VCaP (cell line): Measurements from ENCODE around the gene NSMCE1.

Experiments
- H3K27ac ChIP-seq: fragments of 450-650 bp; 2 replicates; pipeline ENCODE4 v1.5.1; 2017
- CTCF ChIP-seq: fragments of 450-650 bp; conservative IDR thresholded peaks from 2 replicates; pipeline ENCODE4 v1.5.1; 2017; ENCODE audit warnings: mild to moderate bottlenecking, moderate library complexity

NSMCE1 gene

GRCh38 chr16:27308792-27309191 lies 40.2 kb upstream of the NSMCE1 start:
- TF ChIP-seq CTCF: no peak
- H3K27ac ChIP-seq: no peak overlapping the region

- H3K27ac ChIP-seq: no peak overlapping the region
Measured at GRCh38 chr16:27305839-27306442, 37.4 kb upstream of the NSMCE1 start.

GRCh38 chr16:27304881-27305745 lies 36.5 kb upstream of the NSMCE1 start:
- no peak overlapping the region for H3K27ac ChIP-seq
- no peak for TF ChIP-seq CTCF

More at GRCh38 chr16:27305839-27306442, 37.4 kb upstream of the NSMCE1 start:
- TF ChIP-seq CTCF: no peak

GRCh38 chr16:27304102-27304501 lies 35.5 kb upstream of the NSMCE1 start:
- no peak overlapping the region for H3K27ac ChIP-seq
- no peak for TF ChIP-seq CTCF

- TF ChIP-seq CTCF: no peak
- H3K27ac ChIP-seq: no peak overlapping the region
Measured at GRCh38 chr16:27303256-27304100, 34.9 kb upstream of the NSMCE1 start.

GRCh38 chr16:27302126-27302525 lies 33.6 kb upstream of the NSMCE1 start:
- TF ChIP-seq CTCF: no peak
- no peak overlapping the region for H3K27ac ChIP-seq
